ENCODE results near the gene CORIN.

GRCh38 chr4:47744843-47745382 lies 93.0 kb downstream of the CORIN start:
- TF ChIP-seq CTCF (IDR thresholded peaks at IDR 0.05) (no peak), POLR2A (IDR thresholded peaks at IDR 0.05) (no peak), POLR2AphosphoS5 (IDR thresholded peaks at IDR 0.05) (no peak)

All from upper lobe of left lung (tissue), 4 donors.